LNCAP (cell line): Measurements from ENCODE around the gene STH.

Experiments used
- TF ChIP-seq, protein P1 (sequence below): fragments of 450-650 bp; IDR thresholded peaks from 2 replicates; pipeline ENCODE4 v1.5.1; 2017; ENCODE audit warnings: mild to moderate bottlenecking

Gene STH

DNA sequence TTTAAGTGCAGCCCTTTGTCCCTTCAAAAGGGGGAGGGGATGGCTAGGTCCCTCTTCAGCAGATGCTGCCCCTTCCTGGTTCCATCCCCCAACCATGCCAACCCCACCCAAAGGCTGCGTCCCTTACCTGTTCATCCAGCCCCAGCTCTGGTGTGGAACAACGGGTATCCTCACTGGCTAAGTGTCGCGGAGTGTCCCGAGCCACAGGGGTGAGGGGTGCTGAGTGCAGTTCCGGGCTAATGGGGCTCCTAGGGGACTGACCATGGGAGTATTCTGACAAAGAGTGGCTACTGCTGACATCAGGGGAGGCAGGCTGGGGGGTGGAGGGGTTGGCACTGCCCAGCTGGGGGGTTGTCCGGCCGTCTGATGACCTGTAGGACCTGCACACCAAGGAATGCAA lies 32.9 kb downstream of the STH start:
- TF ChIP-seq, protein P1, sequence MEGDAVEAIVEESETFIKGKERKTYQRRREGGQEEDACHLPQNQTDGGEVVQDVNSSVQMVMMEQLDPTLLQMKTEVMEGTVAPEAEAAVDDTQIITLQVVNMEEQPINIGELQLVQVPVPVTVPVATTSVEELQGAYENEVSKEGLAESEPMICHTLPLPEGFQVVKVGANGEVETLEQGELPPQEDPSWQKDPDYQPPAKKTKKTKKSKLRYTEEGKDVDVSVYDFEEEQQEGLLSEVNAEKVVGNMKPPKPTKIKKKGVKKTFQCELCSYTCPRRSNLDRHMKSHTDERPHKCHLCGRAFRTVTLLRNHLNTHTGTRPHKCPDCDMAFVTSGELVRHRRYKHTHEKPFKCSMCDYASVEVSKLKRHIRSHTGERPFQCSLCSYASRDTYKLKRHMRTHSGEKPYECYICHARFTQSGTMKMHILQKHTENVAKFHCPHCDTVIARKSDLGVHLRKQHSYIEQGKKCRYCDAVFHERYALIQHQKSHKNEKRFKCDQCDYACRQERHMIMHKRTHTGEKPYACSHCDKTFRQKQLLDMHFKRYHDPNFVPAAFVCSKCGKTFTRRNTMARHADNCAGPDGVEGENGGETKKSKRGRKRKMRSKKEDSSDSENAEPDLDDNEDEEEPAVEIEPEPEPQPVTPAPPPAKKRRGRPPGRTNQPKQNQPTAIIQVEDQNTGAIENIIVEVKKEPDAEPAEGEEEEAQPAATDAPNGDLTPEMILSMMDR: no peak

DNA sequence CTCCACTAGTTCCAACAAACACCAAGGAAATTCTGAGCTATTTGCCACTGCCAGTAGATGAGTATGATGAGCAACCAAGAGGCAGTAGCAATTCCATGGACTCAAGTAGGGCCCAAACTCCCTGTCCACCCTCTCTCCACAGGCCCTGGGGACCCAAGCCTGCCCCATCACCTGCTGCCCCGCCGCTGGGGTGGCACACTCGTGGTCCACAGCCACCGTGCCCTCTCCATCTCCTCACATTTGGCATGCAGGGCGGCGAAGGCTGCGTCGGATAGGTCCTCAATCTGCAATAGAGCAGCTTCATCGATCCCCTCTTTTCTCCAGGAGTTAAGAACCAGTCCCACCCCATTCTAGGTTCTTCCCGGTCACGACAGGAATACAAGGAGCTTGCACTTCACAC lies 33.9 kb downstream of the STH start:
- TF ChIP-seq, protein P1: no peak

DNA sequence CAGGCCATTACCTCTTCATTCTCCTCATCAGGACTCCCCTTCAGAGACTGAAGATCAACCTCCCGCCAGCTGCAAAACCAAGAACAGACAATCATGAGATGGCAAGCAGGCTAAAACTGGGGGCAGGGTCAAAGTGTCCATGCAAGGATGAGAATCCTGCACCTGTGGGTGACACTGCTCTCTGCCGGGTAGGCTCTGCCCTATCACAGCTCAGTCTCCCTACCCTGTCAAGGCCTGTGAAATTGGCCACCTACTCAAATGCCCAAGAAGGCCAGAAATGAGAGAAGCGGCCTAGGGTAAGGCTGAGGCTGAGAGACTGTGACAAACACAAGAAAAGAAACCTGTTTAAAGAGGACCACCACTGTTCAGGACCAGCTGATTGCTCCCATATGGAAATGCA lies 34.3 kb downstream of the STH start:
- TF ChIP-seq, protein P1: no peak

DNA sequence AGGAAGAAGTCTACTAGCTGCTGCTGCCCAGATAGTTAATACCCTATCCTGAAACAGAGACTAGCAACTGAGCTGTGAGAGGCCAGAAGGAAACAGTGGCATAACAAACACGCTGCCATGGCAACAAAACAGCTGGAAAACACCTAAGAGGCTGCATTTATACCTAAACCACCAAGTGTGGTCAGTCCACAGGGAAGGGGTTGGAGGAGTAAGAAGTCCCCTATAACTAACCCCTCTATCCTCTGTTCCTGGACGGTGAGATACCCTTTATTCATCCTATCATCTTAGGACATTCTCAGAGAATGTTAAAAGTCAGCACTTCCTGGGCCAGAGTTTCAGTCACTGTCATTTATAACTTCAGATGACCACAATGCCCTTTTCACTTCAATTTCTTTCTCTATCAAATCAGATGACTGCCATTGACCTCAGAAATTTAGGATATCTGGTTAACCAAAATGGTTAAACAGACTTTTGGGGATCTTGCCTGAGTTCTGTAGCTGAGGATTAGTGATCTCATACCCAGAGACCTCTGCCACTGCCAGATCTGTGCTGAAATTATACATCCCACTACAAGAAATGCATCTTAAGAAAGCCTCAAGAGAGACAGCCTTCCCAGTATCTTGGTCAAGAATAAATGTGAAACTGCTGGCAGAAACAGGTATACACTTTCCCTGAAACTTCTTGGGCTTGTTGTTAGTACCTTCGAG lies 36.2 kb downstream of the STH start:
- TF ChIP-seq, protein P1: no peak

DNA sequence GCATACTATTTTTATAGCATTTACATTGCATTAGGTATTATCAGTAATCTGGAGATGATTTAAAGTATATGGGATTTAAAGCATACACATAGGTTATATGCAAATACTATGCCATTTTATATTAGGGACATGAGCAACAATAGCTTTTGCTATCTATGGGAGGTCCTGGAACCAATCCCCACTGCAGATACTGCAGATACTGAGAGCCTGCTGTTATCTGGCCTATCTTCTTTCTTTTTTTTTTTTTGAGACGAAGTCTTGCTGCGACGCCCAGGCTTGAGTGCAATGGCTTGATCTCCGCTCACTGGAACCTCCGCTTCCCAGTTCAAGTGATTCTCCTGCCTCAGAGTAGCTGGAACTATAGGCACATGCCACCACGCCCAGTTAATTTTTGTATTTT lies 37.4 kb downstream of the STH start:
- TF ChIP-seq, protein P1: no peak

DNA sequence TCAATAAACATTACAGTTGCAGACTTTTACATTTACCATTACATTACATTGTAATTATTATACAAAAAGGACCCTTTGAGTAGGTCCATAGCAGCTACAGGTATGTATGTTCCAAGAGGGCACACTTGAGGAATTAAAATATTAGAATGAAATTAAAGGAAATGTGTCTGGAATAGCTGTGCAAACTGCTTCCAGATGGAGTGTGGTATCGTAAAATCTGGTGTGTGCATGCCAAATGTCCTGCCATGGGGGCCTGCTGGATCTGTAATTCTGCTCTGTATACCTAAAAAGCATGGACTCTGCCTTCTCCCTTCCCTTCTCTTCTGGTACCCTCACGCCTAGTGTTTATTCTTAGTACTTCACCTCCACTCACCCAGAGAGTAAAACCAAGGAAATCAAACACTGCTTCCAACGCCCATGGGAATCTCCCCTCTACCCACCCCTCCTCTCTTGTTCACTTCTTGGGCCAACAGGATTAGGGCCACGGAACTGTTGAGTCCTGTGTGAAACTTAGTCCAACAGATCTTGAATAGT lies 38.7 kb downstream of the STH start:
- TF ChIP-seq, protein P1: no peak

DNA sequence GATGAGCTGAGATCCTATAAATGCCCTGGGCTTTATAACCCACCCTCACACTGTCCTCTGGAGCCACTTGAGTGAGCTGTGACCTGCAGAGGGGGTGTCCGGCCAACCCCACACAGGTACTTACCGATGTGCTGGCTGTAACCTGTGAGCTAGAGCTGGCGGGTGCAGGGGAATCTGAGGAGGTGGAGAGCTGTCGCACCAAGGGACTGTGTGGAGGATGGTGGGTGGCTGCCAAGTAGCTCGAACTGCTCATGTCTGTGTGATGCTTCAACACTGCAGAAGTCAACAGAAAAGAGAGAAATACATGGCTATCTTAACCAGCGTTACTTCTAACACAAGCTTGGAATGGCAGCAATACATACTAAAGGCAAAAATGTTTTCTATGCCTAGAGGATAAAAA lies 39.4 kb downstream of the STH start:
- TF ChIP-seq, protein P1: no peak
